ENCODE data around the gene DOCK9. TPM values are rescaled to one million over a fixed set of nuclear protein-coding genes. Genes with fewer than 3 reads are reported as not detected.
A peak's percentile ranks its signal among the peaks of the same experiment; 100 is the strongest.

DOCK9 gene
- total RNA-seq, 1 donor from 2014 or later = 153 TPM

- no peak for DNase-seq
- intact Hi-C loops (cut with DNase I) = no loop called here
- H3K27ac ChIP-seq = no peak overlapping the region
These were observed 39.9 kb downstream of the DOCK9 start for GRCh38 chr13:98937911-98938381.

GRCh38 chr13:98934243-98934642 is 43.6 kb downstream of the DOCK9 start:
- H3K4me1 ChIP-seq = peaks cover 5% of the 10 kb centered on the region
- H3K9me3 ChIP-seq = peaks cover 16% of the 10 kb centered on the region
- DNase-seq (no peak), ATAC-seq (no peak)
- no peak for TF ChIP-seq CTCF (IDR thresholded peaks at IDR 0.05)
- no peak overlapping the region for H3K27ac ChIP-seq
- H3K27me3 ChIP-seq (ENCODE audit: low read depth) = no peaks in the 10 kb centered on the region
- no peak overlapping the region for H3K4me3 ChIP-seq
- intact Hi-C loops (cut with DNase I) = no loop called here
- H3K36me3 ChIP-seq = no peaks in the 10 kb centered on the region

More at GRCh38 chr13:98937911-98938381, 39.9 kb downstream of the DOCK9 start:
- TF ChIP-seq CTCF (IDR thresholded peaks at IDR 0.05) = no peak
- no peaks in the 10 kb centered on the region for H3K36me3 ChIP-seq
- no peak overlapping the region for H3K4me3 ChIP-seq
- peaks cover 16% of the 10 kb centered on the region for H3K9me3 ChIP-seq
- peaks cover 15% of the 10 kb centered on the region for H3K4me1 ChIP-seq
- no peaks in the 10 kb centered on the region for H3K27me3 ChIP-seq (ENCODE audit: low read depth)
- ATAC-seq = no peak

GRCh38 chr13:98930151-98930591 is 47.7 kb downstream of the DOCK9 start:
- H3K4me3 ChIP-seq = no peak overlapping the region
- H3K4me1 ChIP-seq = peaks cover 14% of the 10 kb centered on the region
- ATAC-seq (no peak), DNase-seq (no peak)
- no peaks in the 10 kb centered on the region for H3K27me3 ChIP-seq (ENCODE audit: low read depth)
- no peak overlapping the region for H3K27ac ChIP-seq
- intact Hi-C loops (cut with DNase I) = no loop called here
- H3K36me3 ChIP-seq = no peaks in the 10 kb centered on the region
- no peak for TF ChIP-seq CTCF (IDR thresholded peaks at IDR 0.05)
- peaks cover 14% of the 10 kb centered on the region for H3K9me3 ChIP-seq

GRCh38 chr13:98927951-98928927 is 49.6 kb downstream of the DOCK9 start:
- Histone ChIP-seq H3K9me3 (no peaks in the 10 kb centered on the region), H3K27me3 (ENCODE audit: low read depth) (no peaks in the 10 kb centered on the region), H3K36me3 (peaks cover 4% of the 10 kb centered on the region), H3K4me1 (peaks cover 14% of the 10 kb centered on the region), H3K4me3 (no peak overlapping the region), H3K27ac (peak overlapping the region; percentile 13)
- no peak for TF ChIP-seq CTCF (IDR thresholded peaks at IDR 0.05)
- DNase-seq (no peak), ATAC-seq (peak in 1 of 2 donors; percentile 65)
- intact Hi-C loops (cut with DNase I) = no loop called here

GRCh38 chr13:98925949-98926348 is 51.9 kb downstream of the DOCK9 start:
- Histone ChIP-seq H3K27ac (no peak overlapping the region), H3K4me1 (peaks cover 14% of the 10 kb centered on the region), H3K9me3 (no peaks in the 10 kb centered on the region), H3K36me3 (peaks cover 22% of the 10 kb centered on the region), H3K4me3 (no peak overlapping the region), H3K27me3 (ENCODE audit: low read depth) (no peaks in the 10 kb centered on the region)
- intact Hi-C loops (cut with DNase I) = no loop called here
- no peak for TF ChIP-seq CTCF (IDR thresholded peaks at IDR 0.05)
- no peak for DNase-seq
- no peak for ATAC-seq
